HG02852 (cell line): ENCODE measurements around the gene PRR23E.

Experiments used
- ATAC-seq: cut with Tn5 transposase; IDR thresholded peaks from one replicate; pipeline ENCODE4 v1.9.1; 2021; ENCODE audit warnings: mild to moderate bottlenecking, moderate library complexity; ENCODE audit not compliant: unreplicated experiment

PRR23E gene

DNA sequence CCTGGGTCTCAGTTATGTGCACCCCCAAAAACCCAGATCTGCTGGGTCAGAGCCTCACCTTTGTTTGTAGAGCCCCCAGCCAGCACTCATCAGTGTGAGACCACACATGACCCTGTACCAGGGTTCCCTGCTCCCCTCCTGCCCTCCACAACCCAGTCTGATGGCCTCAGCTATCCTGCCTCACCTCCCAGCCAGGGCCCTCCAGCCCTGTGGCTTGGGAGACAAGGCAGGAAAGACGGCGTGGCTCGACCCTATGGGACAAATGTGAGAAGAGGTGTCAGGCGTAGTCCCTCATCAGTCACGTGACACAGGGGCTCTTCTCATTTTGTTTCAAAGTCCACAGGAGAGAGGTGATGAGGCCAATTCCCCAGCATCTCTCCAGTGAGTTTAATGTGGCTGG, 28.3 kb upstream of the PRR23E start:
- ATAC-seq: no peak

DNA sequence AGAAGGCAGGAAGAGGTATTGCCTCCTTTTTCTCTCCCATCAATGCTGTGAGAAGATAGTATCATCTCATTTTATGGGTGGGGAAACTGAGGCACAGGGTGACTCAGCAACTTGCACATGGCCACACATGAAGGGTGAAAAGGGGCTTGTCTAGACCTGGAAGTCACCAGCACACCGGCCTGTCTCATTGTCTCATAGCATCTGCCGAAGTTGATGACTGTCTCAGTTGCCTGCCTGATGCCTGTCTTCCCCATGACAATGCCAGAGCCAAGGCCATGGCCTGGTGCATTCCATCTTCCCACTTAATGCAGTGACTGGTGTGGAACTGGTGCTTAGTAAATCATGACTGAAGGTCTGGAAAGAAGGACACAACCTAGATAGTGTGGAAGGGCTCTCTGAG, 27.9 kb upstream of the PRR23E start:
- no peak for ATAC-seq

DNA sequence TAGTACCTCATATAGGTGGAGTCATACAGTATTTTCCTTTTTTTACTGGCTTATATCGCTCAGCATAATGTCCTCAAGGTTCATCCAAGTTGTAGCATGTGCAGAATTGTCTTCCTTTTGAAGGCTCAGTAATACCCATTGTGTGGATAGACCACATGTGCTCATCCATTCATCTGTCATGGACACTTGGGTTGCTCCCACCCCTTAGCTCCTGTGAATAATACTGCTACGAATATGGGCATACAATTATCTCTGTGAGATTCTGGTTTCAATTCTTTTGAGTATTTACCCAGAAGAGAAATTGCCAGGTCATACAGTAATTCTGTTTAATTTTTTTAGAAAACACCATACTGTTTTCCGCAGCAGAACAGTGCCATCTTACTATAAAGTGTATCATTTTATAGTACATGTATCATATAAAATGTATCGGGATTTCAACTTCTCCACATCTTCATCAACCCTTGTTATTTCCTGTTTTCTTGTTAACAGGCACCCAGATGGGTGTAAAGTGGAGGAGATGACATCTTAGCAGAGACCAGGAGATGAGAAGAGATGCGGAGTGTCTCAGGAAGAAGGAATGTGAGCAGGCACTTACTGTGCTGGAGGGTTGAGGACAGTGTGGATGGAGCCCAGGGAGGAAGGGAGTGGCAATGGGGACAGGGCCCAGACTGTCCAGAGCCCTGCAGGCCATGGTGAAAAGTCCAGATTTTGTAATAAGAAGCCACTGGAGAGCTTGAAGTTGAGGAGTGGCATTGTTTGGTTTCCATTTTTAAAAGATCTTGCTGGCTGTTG, 27.0 kb upstream of the PRR23E start:
- no peak for ATAC-seq

DNA sequence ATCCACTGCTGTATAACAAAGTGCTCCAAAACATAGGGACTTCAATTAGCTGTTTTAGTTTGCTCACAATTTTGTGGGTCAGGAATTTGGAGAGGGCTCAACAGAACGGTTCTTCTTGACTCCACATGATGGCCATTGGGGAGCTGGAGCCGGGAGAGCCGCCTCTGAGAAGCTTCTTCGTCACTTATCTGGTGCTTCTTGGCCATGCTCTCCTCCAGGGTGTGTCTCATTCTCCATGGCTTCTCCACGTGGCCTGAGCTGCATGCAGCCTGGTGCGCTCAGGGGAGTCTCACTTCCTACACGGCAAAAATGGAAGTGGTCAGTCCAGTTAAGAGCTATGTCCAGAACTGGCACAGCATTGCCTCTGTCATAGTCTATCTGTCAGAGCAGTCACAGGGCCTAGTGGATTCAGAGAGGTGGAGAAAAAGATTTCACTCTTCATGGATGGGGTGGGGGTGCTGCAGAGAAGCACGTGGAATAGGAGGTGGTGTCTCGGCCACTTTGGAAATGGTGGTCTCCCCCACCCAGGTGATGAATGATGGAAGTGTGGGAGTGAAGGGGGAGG, 26.3 kb upstream of the PRR23E start:
- no peak for ATAC-seq

DNA sequence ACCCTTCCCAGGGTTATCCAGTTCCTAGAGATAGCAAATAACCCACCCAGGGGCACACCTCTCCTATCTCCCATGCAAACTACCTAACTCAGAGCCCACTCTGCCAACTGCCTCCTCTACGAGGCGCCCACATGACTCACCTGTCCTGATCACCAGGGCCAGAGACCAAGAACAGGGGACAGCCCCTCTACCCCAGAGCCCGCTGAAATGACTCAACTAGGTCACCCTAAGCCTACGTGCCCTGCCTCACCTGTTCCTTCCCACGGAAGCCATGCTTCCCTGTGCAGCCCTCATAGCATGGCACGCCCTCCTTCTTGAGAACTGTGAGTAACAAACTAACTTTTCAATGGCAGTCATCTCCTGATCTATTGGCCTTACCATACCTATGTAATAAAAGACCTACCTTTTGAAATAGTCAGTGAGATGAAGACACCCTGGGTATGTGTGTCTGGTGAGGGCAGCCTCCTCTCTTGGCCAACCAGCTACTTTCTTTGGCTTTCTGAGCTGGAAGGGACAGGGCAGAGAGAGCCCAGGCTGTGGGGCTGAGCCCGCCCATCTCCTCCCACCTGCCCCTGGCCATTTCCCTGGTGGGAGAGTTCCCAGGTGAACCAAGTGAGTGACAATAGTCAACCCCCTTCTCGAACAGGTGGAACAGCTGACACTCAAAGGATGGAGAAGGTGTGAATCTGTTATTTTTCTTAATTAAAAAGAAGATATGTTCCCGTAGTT, 25.5 kb upstream of the PRR23E start:
- ATAC-seq: no peak

DNA sequence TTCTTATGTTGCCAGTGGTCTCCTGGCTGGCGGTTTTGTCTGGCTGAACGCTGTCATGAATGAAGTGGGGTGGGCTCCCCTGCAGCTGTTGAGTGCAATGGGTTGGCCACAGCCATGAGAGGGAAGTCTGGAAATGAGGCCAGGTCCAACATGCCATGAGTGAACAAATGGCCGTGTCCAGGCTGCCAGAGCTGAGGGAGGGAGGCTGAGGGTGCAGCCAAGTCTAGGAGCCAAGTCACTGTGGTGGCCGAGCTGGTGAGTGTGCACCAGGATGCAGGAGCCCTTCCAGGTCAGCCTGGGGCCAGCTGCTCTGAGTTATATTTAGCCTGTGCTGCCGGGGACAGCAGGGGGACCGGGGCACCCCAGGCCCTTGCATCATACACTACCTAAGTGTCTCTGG, 24.7 kb upstream of the PRR23E start:
- no peak for ATAC-seq

DNA sequence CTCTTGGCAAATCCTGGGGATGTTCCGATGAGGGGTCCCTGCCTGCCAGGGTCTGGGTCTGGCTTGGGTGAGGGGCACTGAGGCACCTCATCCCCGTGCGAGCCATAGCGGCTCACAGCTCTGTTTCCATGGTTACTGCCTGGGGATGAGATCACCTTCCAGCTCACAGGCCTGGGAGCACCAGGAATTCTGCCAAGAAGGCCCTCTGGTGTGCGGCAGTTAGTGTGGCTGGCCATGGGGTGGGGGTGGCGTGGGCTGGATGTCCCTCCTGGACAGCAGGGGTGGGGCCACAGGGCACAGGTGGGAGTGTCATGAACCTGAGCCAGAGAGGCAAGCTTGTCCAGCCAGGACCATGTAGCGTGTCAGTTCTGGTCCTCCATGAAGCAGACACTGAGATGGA, 22.1 kb upstream of the PRR23E start:
- ATAC-seq: no peak

DNA sequence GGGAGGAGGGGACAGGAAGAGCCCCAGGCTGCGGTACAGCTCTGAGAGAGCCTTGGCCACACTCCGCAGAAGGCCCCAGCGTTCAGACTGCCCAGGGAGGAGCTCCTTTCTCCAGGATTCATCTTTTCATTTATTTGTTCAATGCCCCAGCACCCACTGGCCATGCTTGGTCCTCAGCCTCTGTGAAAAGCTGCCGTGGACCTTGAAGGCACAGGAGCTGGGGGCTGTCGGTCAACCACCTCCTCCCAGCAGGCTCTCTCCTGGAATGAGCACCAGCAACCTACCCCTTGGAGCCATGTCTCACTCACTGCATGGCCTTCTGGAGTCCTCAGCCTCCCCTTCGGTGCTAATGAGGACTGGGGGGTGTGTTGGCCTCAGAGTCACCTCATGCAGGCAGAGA, 21.6 kb upstream of the PRR23E start:
- ATAC-seq: no peak

DNA sequence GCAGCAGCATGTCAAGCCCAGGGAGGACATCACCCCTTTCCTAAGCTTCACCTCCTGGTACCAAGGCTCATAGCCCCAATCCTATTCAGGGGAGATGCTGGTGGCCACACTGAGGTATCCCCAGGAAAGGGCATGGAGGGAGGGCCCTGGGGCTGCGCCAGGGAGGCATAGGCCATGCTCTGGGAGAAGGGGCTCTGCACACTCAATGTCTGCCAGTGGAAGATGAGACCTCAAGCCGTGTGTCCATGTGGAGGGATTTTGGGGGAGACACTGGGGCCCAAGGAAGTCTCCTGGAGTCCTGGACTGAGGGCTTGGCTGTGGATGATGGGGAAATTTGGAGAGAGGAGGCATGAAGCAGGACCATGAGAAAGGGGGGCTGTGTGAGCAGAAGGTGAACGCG, 21.2 kb upstream of the PRR23E start:
- no peak for ATAC-seq

DNA sequence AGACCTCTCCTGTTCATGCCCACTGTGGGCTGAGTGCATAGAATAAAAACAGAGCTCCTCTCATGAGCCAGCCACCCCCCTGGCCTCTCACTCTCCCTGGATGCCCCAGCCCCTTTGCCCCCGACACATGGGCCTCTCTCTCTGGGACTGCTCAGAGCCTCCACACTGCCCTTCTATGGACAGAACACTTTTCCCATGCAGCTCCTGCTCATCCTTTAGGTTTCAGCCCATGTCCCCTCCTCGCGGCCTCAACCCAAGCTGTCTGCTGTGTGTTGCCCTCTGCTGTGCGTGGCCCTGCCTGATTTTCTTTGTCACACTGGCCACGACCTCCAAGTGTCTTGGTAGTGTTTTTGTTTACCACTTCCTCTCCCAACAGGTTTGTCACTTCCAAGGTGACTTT, 20.7 kb upstream of the PRR23E start:
- no peak for ATAC-seq

DNA sequence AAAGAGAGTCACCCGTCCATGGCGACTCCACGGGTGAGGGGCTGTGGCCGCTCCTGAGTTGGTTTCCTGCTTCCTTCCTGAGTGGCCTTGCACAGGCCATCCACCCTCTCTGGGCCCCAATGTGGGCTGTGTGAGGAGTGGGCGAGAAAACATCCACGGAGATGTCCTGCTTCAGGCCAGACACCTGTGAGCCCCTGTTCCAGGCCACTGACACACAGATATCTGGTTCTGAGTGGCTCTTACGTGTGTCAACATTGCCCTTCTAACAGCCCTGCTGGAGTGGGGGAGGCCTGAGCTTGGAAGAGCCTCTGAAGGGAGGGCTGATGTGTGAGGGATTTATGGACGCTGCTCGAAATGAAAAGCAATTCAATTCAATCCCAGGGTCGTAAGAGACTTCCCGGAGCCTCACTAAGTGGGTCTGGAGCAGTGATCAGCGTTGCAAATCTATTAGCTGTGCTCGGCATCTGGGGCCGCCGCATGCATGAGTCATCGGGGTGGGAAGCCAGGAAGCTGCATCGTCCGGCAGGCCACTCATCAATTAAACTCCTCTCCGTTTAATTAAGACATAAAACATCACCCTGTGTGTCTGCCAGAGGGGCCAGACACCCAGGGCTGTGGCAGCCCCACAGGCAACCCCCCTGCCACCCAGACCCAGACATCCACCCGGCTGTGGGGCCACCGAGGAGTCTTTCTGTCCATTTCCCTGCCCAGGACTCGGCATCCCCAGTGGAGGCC, 20.0 kb upstream of the PRR23E start:
- no peak for ATAC-seq

DNA sequence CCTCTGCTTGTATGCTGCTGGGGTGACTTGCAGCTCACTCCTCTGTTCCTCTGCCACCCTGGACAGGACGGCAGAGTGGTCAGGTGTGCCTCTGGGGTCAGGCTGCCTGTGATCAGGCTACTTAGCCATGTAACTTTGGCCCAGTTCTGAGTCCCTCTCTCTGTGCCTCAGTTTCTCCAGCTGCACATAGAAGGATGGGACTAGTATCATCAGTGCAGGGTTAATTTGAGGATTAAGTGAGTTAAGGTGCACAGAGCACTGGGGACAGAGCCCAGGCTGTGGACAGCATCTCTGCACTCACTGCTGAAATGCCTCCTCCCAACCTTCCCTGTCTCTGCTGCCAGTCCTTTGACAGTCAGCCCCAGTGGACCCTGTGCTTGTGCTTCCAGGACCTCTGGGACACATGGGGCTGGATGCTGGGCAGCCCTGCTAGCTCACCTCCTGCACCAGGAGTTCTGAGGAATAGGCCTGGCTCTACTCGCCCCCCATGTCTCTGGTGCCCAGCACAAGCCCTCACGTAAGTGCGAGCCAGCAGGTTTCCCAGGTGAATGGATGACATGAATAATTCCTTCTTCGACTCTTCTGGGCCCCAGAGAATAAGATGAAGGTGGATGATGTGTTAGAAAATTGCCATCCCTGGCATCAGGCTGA, 19.3 kb upstream of the PRR23E start:
- no peak for ATAC-seq

DNA sequence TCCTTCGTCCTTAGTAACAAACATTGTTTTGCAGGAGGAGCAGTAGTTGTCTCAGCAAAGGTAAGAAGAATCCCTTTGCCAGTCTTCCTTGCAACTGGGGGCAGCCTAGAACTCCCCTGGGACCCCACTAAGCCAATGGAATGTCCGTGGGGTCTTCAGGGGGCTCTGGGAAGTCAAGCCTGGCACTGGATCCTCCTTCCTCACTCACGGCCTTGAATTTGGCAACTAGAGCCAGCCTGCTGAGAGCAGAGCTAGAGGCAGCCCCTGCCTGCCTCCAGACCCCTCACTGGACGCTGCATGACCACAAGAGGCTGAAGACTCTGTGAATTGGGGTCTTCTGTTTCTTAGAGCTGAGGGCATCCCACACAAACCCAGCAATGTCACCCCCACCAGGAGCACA, 18.6 kb upstream of the PRR23E start:
- no peak for ATAC-seq

DNA sequence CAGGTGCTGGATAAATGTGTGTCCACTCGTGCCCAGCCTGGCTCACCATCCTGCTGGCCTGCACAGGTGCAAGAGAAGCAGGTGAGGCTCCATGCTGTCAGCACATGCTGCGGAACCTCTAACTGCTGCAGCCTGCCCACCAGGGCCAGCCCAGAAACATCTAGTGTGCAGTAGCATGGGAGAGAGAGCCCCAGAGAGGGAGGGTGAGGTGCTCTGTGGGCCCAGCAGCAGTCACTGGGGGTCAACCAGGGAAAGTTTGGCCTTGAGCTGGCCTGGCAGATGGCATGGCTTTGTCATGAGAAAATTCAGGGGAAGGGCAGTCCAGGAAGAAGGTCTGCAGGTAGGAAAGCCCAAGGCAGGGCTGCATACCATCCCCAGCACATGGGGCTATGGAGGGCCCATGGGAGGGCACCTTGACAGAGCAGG, 18.2 kb upstream of the PRR23E start:
- no peak for ATAC-seq

DNA sequence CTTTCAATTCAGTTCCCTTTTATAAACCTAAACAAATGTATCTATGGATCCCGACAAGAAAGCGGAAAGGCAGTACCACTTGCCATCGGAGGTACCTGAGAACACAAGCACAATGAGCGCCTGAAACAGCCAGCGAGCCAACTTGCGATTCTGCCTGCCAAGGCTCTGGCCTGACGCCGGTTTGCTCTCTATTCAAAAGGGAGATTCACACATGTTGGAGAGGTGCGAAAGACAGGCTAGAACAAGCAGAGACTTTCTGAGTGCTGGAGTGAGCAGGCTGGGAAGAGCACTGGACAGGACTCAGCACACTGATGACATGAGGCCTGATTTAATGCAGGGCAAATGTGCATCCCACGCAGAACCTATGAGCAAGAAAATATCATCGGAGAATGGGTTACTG, 17.7 kb upstream of the PRR23E start:
- no peak for ATAC-seq

DNA sequence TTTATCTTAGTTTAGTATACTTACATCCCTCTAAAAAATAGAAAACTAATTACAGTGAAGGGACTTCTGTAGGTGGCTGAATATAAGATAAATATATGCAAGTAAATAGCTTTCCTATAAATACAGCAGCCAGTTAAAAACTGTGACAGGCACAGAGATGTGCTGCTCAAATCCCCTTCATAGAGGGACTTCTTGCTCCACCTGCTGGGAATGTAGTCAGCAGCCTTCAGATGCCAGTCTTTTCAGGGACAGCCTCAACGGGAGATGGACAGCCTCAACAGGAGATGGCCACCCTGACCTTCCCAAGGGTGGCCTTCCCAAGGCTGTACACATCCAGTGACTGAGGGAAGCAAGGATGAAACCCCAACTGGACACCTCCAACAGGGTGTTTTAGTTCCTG, 15.7 kb upstream of the PRR23E start:
- no peak for ATAC-seq

DNA sequence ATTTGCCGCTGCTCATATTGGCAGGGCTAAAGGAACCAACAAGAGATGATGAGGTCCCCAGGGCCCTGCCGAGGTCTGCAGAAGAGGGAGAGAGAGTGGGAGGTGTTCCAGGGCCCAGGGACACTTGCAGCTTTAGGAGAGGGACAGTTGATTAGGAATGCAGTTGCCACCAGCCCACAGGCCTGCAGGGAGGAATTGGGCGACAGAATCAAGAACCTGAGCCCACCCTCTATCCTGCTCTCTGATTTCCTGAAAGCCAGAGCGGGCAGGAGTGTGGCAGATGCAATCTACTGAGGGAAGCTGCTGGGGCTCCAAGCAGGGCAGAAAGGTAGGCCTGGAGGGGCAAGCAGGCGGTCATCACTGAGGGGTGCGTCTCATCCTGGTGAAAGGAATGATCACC, 12.1 kb upstream of the PRR23E start:
- ATAC-seq: no peak

DNA sequence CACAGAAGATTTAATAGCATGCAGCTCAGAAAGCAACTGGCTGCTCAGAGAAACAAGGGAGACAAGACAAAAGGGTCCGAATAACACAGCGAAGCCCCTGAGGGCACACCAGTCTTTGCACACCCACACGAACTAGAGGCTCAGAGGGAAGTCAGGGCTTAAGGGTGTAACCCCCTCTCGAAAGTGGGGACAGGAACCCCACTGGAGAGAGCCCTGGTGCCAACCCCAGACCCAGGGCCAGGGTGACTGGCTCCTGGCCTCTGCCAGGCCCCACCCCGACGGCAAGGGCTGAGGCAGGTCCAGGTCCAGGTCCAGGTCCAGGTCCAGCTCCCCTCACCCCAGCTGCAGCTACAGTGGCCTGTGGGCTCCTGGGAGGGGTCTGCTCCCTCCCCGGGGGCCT, 10.5 kb upstream of the PRR23E start:
- ATAC-seq: no peak

DNA sequence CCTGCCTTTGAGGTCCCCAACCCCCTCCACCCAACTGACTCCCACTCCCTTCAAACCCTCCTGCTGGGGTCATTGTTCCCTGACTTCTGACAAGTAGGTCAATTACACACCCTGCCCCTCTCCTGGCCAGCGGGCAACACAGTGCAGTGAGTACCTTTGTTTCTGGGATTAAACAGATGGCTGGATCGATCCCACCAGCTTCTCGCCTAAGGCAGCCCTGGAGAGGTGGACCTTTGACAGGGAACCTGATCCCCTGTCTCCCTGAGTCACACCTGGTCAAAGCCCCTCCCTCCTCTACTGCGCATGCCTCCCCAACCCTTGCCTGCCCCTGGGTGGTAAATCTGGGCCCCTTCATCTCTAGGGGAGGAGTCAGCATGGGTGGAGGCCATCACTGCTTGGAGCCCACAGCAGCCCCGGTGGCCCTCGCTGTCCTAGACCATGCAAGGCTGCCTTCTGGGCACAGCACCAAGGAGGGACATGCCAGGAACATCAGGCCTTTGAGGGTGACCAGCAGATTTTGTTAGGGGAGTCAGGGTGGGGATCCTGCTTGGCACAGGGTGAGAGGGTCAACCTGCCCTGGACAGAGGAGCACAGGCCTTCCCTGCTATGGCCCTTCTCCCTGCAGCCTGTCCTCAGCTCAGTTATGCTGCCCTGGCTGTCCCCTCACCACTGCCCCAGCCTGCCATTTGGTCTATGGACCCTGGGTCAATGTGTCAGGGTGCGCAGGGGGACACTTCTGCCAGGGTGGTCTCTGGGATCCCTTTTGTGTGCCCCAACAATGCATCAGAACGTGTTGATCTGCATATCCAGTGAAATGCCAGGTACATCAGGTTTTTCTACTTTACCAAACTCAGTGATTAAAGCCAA, 9.8 kb upstream of the PRR23E start:
- ATAC-seq: no peak
